Naive thymus-derived CD4-positive, alpha-beta T cell (primary cell): ENCODE measurements around the gene CDR2. TPM values are rescaled to one million over a fixed set of nuclear protein-coding genes. Genes with fewer than 3 reads are reported as not detected.

Source experiments
- ATAC-seq: fragments of 150-1000 bp; cut with Tn5 transposase; 2 replicates; pipeline ENCODE4 v1.10.0; 2021; ENCODE audit warnings: mild to moderate bottlenecking, moderate library complexity
- CTCF ChIA-PET: fragments of 350-600 bp; sonication (Branson Sonifier 250); formaldehyde crosslinking; loops from one replicate; lab custom pipeline; 2021; ENCODE audit warnings: antibody characterized with exemption; lab: Charles Lee
- POLR2A ChIA-PET: fragments of 350-600 bp; sonication (Branson Sonifier 250); formaldehyde crosslinking; loops from one replicate; lab custom pipeline; 2021; ENCODE audit warnings: antibody characterized with exemption, inconsistent platforms; lab: Charles Lee
- DNase-seq, 9 donors: peaks; one replicate each; pipeline versions ENCODE4 v3.0.0 to v3.0.0-alpha.2; 2020 to 2022; ENCODE audit warnings: mixed read lengths in 1 of 9
- H3K27ac ChIP-seq: one replicate; pipeline ENCODE4 v1.7.0; 2013; ENCODE audit warnings: mild to moderate bottlenecking, low read depth, low read length, moderate library complexity
- H3K27me3 ChIP-seq, 2 donors: one replicate each; pipeline ENCODE4 v1.7.0; 2013; ENCODE audit warnings: low read length in 2 of 2, mild to moderate bottlenecking in 2 of 2, moderate library complexity in 2 of 2; ENCODE audit not compliant: control insufficient read depth in 2 of 2, insufficient read depth in 2 of 2
- H3K36me3 ChIP-seq, 3 experiments: 1 replicate in 2 of 3; 2 replicates in 1 of 3; pipeline ENCODE4 v1.7.0; 2013; ENCODE audit warnings: low read length in 3 of 3, mild to moderate bottlenecking in 3 of 3, moderate library complexity in 1 of 3; ENCODE audit not compliant: insufficient read depth in 3 of 3, control insufficient read depth in 2 of 3
- H3K4me1 ChIP-seq, 2 donors: one replicate each; pipeline ENCODE4 v1.7.0; 2013; ENCODE audit warnings: low read length in 2 of 2, mild to moderate bottlenecking in 2 of 2, moderate library complexity in 1 of 2; ENCODE audit not compliant: control insufficient read depth in 2 of 2, insufficient read depth in 2 of 2
- H3K4me3 ChIP-seq: 2 replicates; pipeline ENCODE4 v1.7.0; 2013; ENCODE audit warnings: mild to moderate bottlenecking, low read length
- H3K9me3 ChIP-seq, 3 experiments: 1 replicate in 2 of 3; 2 replicates in 1 of 3; pipeline ENCODE4 v1.7.0; 2013; ENCODE audit warnings: low read length in 3 of 3; ENCODE audit not compliant: control insufficient read depth in 2 of 3
- H3K27ac Mint-ChIP-seq, 9 donors: one replicate each; pipeline ENCODE4 v1.8.0; 2020 to 2022; ENCODE audit warnings: mixed read lengths in 9 of 9, mild to moderate bottlenecking in 8 of 9, moderate library complexity in 5 of 9, inconsistent platforms in 2 of 9
- H3K27me3 Mint-ChIP-seq, 5 donors: one replicate each; pipeline ENCODE4 v1.8.0; 2021 to 2022; ENCODE audit warnings: mixed read lengths in 5 of 5, mild to moderate bottlenecking in 1 of 5
- H3K36me3 Mint-ChIP-seq, 5 donors: one replicate each; pipeline ENCODE4 v1.8.0; 2020 to 2022; ENCODE audit warnings: mixed read lengths in 5 of 5, mild to moderate bottlenecking in 3 of 5, inconsistent platforms in 1 of 5
- H3K4me1 Mint-ChIP-seq, 7 donors: one replicate each; pipeline ENCODE4 v1.8.0; 2020 to 2022; ENCODE audit warnings: mixed read lengths in 7 of 7, mild to moderate bottlenecking in 3 of 7, inconsistent platforms in 1 of 7
- H3K4me3 Mint-ChIP-seq, 10 donors: one replicate each; pipeline ENCODE4 v1.8.0; 2020 to 2022; ENCODE audit warnings: mild to moderate bottlenecking in 10 of 10, mixed read lengths in 10 of 10, moderate library complexity in 6 of 10, inconsistent platforms in 2 of 10
- H3K9me3 Mint-ChIP-seq, 11 donors: one replicate each; pipeline ENCODE4 v1.8.0; 2020 to 2022; ENCODE audit warnings: mixed read lengths in 11 of 11, mild to moderate bottlenecking in 4 of 11, inconsistent platforms in 1 of 11, moderate library complexity in 1 of 11
- intact Hi-C, 2 donors: fragments of 100-400 bp; cut with micrococcal nuclease; formaldehyde crosslinking; loops; one replicate each; pipeline ENCODE4 v1.15.1; 2023
- polyA plus RNA-seq, 2 donors: library from polyadenylated mRNA; unstranded; fragments of 300-500 nt; fragmentation: Illumina TruSeq; gene quantifications; one replicate each; pipeline ENCODE4 v1.2.3, GENCODE V29; 2021
- total RNA-seq, 6 experiments: library from RNA in 5 of 6; stranded (reverse) in 5 of 6; gene quantifications; 1 replicate in 5 of 6; 2 replicates in 1 of 6; pipeline ENCODE4 v1.2.3 and lab custom pipeline; 2021 to 2026

CDR2 gene
- total and polyA plus RNA-seq, 7 experiments from 2014 or later, result 28.7 to 115 (median 66.0) TPM

- peak within 1 kb of the TSS; percentile 90 to 98 (median 95) for H3K4me3 Mint-ChIP-seq
- H3K27ac Mint-ChIP-seq, result peak within 1 kb of the TSS; percentile 95 to 100 (median 99)
- intact Hi-C loops, result loop anchor here (1.0 to 10.0 kb wide), 16 partner anchors 56 to 1555 kb away; partner anchors contain the start of genes EEF2K (in 2 of the 2), PDZD9 (in 2 of the 2), UQCRC2 (in 2 of the 2) and CDR2 (in 1 of the 2)
- peaks cover 0 to 17% (median 5%) of the 10 kb centered on the region in 5 donors for H3K36me3 Mint-ChIP-seq
- peak within 1 kb of the TSS; percentile 66 for H3K4me3 ChIP-seq
- DNase-seq (peak; percentile 98 to 100 (median 100)), ATAC-seq (peak; percentile 94)
- H3K27ac ChIP-seq, result peak within 1 kb of the TSS; percentile 99
- H3K27me3 ChIP-seq, result no peaks in the 10 kb centered on the region
- H3K9me3 Mint-ChIP-seq, result peaks cover 0 to 17% (median 0%) of the 10 kb centered on the region in 11 donors
- peaks cover 27 to 49% (median 48%) of the 10 kb centered on the region in 7 donors for H3K4me1 Mint-ChIP-seq
- peaks cover 14 to 18% of the 10 kb centered on the region in 2 donors for H3K4me1 ChIP-seq
- CTCF ChIA-PET, result interaction anchor here (0.5 to 3.5 kb wide), 12 partner anchors 79 to 297 kb away, joined by 3 to 21 read pairs (median 4); partner anchors contain the start of gene EEF2K
- peaks cover 0 to 8% (median 0%) of the 10 kb centered on the region in 5 donors for H3K27me3 Mint-ChIP-seq
- peaks cover 0 to 6% (median 0%) of the 10 kb centered on the region in 3 experiments for H3K36me3 ChIP-seq
- POLR2A ChIA-PET, result interaction anchor here (0.6 to 7.9 kb wide), 15 partner anchors 9 to 299 kb away, joined by 3 to 167 read pairs (median 3); partner anchors contain the start of genes EEF2K and MOSMO
- no peaks in the 10 kb centered on the region for H3K9me3 ChIP-seq
These were observed 77.1 kb downstream of the CDR2 start, which contains the start of gene POLR3E for GRCh38 chr16:22297114-22297870. Gene POLR3E, plus strand, starts transcription at chr16:22297409. Its CDS starts 5,560 bp downstream, at chr16:22302969.

- ChIA-PET POLR2A (interaction anchor here (0.6 to 7.9 kb wide), 15 partner anchors 10 to 298 kb away, joined by 3 to 167 read pairs (median 4); partner anchors contain the start of genes EEF2K and MOSMO), CTCF (interaction anchor here (0.5 to 3.5 kb wide), 11 partner anchors 80 to 297 kb away, joined by 3 to 21 read pairs (median 4); partner anchors contain the start of gene EEF2K)
- Mint-ChIP-seq H3K36me3 (peaks cover 0 to 12% (median 5%) of the 10 kb centered on the region in 5 donors), H3K27ac (peak overlapping the region; percentile 95 to 100 (median 99)), H3K4me3 (peak overlapping the region; percentile 90 to 98 (median 95)), H3K4me1 (peaks cover 23 to 44% (median 43%) of the 10 kb centered on the region in 7 donors), H3K9me3 (peaks cover 0 to 17% (median 0%) of the 10 kb centered on the region in 11 donors), H3K27me3 (peaks cover 0 to 8% (median 0%) of the 10 kb centered on the region in 5 donors)
- Histone ChIP-seq H3K4me3 (peak overlapping the region; percentile 52), H3K4me1 (peaks cover 14 to 18% of the 10 kb centered on the region in 2 donors), H3K9me3 (no peaks in the 10 kb centered on the region), H3K27me3 (no peaks in the 10 kb centered on the region), H3K36me3 (no peaks in the 10 kb centered on the region), H3K27ac (peak overlapping the region; percentile 99)
- DNase-seq, result no peak
- intact Hi-C loops, result loop anchor here (1.0 to 10.0 kb wide), 16 partner anchors 55 to 1554 kb away; partner anchors contain the start of genes EEF2K (in 2 of the 2), PDZD9 (in 2 of the 2), UQCRC2 (in 2 of the 2) and CDR2 (in 1 of the 2)
- ATAC-seq, result no peak
These were observed 78.0 kb downstream of the CDR2 start for GRCh38 chr16:22296225-22297113.

Other genes with a start within 250 kb of the CDR2 start
- 1 to 10 TPM in 2 of 5 experiments, under 1 TPM in 2, not detected in 1; 0.67 to 1.6 (median 1.0) TPM for gene SDR42E2, start 212.1 kb downstream of the CDR2 start, total RNA-seq
- gene SDR42E2, start 212.1 kb downstream of the CDR2 start, polyA plus RNA-seq, result under 1 TPM; 0.07 to 0.48 TPM
- gene EEF2K, start 168.3 kb downstream of the CDR2 start, total RNA-seq, result 10 to 100 TPM; 15.3 to 27.9 (median 21.8) TPM
- 1 to 10 TPM; 1.9 to 3.1 TPM for gene EEF2K, start 168.3 kb downstream of the CDR2 start, polyA plus RNA-seq
- gene POLR3E, start 77.2 kb downstream of the CDR2 start, total RNA-seq, result 100 to 1,000 TPM in 4 of 5 experiments, 10 to 100 TPM in 1; 60.1 to 232 (median 112) TPM
- gene POLR3E, start 77.2 kb downstream of the CDR2 start, polyA plus RNA-seq, result 10 to 100 TPM; 11.8 to 19.2 TPM
- gene NPIPB5, start 136.3 kb upstream of the CDR2 start, total RNA-seq, result 100 to 1,000 TPM; 328 to 773 (median 393) TPM
- gene NPIPB5, start 136.3 kb upstream of the CDR2 start, polyA plus RNA-seq, result 10 to 100 TPM in 1 of 2 donors, 1 to 10 TPM in 1; 5.8 to 22.7 TPM